ENCODE data around the gene SLX4IP. TPM values are rescaled to one million over a fixed set of nuclear protein-coding genes. Genes with fewer than 3 reads are reported as not detected.
"Not testable (repeated sequence)": the region's sequence is repeated elsewhere in the genome, so short reads cannot be mapped to it uniquely, and the experiment has no call there.

The SLX4IP gene
- 3.1 TPM for total RNA-seq
- long read RNA-seq: 0 reads

- Histone ChIP-seq H3K4me3 (peak within 1 kb of the TSS; percentile 97), H3K27me3 (ENCODE audit: low read depth) (no peaks in the 10 kb centered on the region), H3K9me3 (replicated peaks) (no peaks in the 10 kb centered on the region), H3K4me1 (peaks cover 45% of the 10 kb centered on the region), H3K27ac (replicated peaks) (peak within 1 kb of the TSS; percentile 98), H3K36me3 (no peaks in the 10 kb centered on the region)
- peak; percentile 90 for DNase-seq
- intact Hi-C loops (cut with micrococcal nuclease): no loop called here
- TF ChIP-seq, protein P1, sequence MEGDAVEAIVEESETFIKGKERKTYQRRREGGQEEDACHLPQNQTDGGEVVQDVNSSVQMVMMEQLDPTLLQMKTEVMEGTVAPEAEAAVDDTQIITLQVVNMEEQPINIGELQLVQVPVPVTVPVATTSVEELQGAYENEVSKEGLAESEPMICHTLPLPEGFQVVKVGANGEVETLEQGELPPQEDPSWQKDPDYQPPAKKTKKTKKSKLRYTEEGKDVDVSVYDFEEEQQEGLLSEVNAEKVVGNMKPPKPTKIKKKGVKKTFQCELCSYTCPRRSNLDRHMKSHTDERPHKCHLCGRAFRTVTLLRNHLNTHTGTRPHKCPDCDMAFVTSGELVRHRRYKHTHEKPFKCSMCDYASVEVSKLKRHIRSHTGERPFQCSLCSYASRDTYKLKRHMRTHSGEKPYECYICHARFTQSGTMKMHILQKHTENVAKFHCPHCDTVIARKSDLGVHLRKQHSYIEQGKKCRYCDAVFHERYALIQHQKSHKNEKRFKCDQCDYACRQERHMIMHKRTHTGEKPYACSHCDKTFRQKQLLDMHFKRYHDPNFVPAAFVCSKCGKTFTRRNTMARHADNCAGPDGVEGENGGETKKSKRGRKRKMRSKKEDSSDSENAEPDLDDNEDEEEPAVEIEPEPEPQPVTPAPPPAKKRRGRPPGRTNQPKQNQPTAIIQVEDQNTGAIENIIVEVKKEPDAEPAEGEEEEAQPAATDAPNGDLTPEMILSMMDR (IDR thresholded peaks at IDR 0.05; ENCODE audit: borderline replicate concordance): no peak
These were observed at the start of gene SLX4IP for GRCh38 chr20:10434832-10435812. TSS of gene SLX4IP (plus strand) at chr20:10435305. CDS start at chr20:10458205, 22,900 bp downstream.

DNA sequence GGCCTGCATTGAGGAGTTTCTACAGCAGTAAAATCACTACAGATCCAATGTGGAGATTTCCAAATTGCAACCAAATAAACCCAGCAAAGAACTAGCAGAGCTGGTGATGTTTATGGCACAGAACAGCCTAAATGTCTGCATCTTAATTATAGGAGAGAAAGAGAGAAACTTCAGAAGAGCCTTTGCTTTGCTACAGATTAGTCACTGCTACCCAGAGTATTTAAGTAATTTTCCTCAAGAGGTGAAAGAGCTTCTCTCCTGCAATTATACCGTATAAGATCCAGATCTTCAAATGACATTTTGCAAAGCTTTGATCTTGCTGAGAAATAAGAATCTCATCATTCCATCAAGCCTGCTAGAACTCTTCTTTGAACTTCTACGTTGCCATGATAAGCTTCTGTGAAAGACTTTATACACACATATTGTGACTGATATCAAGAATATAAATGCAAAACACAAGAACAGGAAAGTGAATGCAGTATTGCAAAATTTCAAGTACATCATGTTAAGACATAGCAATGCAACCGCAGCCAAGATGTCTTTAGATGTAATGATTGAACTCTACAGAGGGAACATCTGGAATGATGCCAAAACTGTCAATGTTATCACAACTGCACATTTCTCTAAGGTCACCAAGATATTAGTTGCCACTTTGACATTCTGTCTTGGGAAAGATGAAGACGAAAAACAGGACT is 49.1 kb upstream of the SLX4IP start:
- intact Hi-C loops (cut with micrococcal nuclease): no loop called here
- Histone ChIP-seq H3K27me3 (ENCODE audit: low read depth) (peaks cover 4% of the 10 kb centered on the region), H3K27ac (replicated peaks) (no peak overlapping the region), H3K4me3 (no peak overlapping the region), H3K9me3 (replicated peaks) (peaks cover 10% of the 10 kb centered on the region), H3K4me1 (no peaks in the 10 kb centered on the region), H3K36me3 (no peaks in the 10 kb centered on the region)
- TF ChIP-seq, protein P1 (IDR thresholded peaks at IDR 0.05; ENCODE audit: borderline replicate concordance): no peak
- no peak for DNase-seq

- DNase-seq: no peak
- no peaks in the 10 kb centered on the region for H3K27me3 ChIP-seq (ENCODE audit: low read depth)
- no peaks in the 10 kb centered on the region for H3K36me3 ChIP-seq
- intact Hi-C loops (cut with micrococcal nuclease): no loop called here
- no peak overlapping the region for H3K27ac ChIP-seq (replicated peaks)
- peaks cover 10% of the 10 kb centered on the region for H3K9me3 ChIP-seq (replicated peaks)
- H3K4me3 ChIP-seq: no peak overlapping the region
- no peaks in the 10 kb centered on the region for H3K4me1 ChIP-seq
- TF ChIP-seq, protein P1 (IDR thresholded peaks at IDR 0.05; ENCODE audit: borderline replicate concordance): no peak
These were observed 47.4 kb upstream of the SLX4IP start for GRCh38 chr20:10387686-10388085.

DNA sequence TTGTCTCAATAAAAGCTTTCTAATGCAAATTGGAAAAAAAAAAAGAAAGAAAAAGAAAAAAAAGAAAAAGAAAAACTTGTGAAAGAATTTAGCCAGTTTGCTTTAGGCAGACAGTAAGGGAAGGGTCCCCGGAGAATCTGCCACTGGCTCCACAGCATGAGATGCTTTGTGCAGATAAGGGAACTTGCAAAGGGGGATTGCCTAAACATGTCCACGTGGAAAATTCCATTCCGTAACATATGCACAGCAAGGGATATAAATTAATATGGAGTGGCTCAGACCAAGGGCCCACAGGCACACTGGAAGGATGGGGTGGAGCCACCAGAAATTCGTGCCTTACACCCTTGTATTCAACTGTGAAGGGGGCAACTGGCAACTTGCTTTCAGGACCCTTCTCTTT is 46.5 kb upstream of the SLX4IP start:
- no peak for DNase-seq
- Histone ChIP-seq H3K4me1 (no peaks in the 10 kb centered on the region), H3K36me3 (no peaks in the 10 kb centered on the region), H3K27me3 (ENCODE audit: low read depth) (no peaks in the 10 kb centered on the region), H3K27ac (replicated peaks) (no peak overlapping the region), H3K9me3 (replicated peaks) (peaks cover 10% of the 10 kb centered on the region), H3K4me3 (no peak overlapping the region)
- intact Hi-C loops (cut with micrococcal nuclease): no loop called here
- TF ChIP-seq, protein P1 (IDR thresholded peaks at IDR 0.05; ENCODE audit: borderline replicate concordance): no peak

- Histone ChIP-seq H3K27ac (replicated peaks) (no peak overlapping the region), H3K9me3 (replicated peaks) (peaks cover 10% of the 10 kb centered on the region), H3K27me3 (ENCODE audit: low read depth) (no peaks in the 10 kb centered on the region), H3K36me3 (no peaks in the 10 kb centered on the region), H3K4me3 (no peak overlapping the region), H3K4me1 (no peaks in the 10 kb centered on the region)
- no peak for DNase-seq
- TF ChIP-seq, protein P1 (IDR thresholded peaks at IDR 0.05; ENCODE audit: borderline replicate concordance): no peak
- intact Hi-C loops (cut with micrococcal nuclease): no loop called here
These were observed 44.4 kb upstream of the SLX4IP start for GRCh38 chr20:10390709-10391108.

- H3K9me3 ChIP-seq (replicated peaks); H3K4me1 ChIP-seq; H3K4me3 ChIP-seq; intact Hi-C loops (cut with micrococcal nuclease); H3K27ac ChIP-seq (replicated peaks); DNase-seq; H3K27me3 ChIP-seq (ENCODE audit: low read depth); H3K36me3 ChIP-seq: not testable (repeated sequence)
These were observed 40.4 kb upstream of the SLX4IP start for GRCh38 chr20:10394752-10395151.

All from left ventricle myocardium inferior (tissue), 1 donor.